TTC549 (cell line): ENCODE measurements around the gene SLC27A5.
A peak's percentile ranks its signal among the peaks of the same experiment; 100 is the strongest.

ENCODE experiments used
- FAIRE-seq: peaks from 2 replicates; lab custom pipeline; 2012; peaks lifted over from hg19 to GRCh38; lab: Jason Lieb, UNC

Gene SLC27A5

GRCh38 chr19:58511353-58512208, at the start of gene SLC27A5:
Gene SLC27A5 (minus strand): TSS chr19:58511992. CDS start chr19:58511955, 37 bp downstream.
- no peak for FAIRE-seq

- no peak for FAIRE-seq
These were observed 49.1 kb upstream of the SLC27A5 start for GRCh38 chr19:58560921-58561320.

- FAIRE-seq: no peak
These were observed 48.5 kb upstream of the SLC27A5 start for GRCh38 chr19:58560007-58560887.

- FAIRE-seq: peak; percentile 68
These were observed 47.6 kb upstream of the SLC27A5 start for GRCh38 chr19:58559275-58560006.

GRCh38 chr19:58558623-58559274, 47.0 kb upstream of the SLC27A5 start:
- peak; percentile 90 for FAIRE-seq

- FAIRE-seq: no peak
These were observed 46.4 kb upstream of the SLC27A5 start, which contains the start of gene UBE2M for GRCh38 chr19:58558066-58558622. Gene UBE2M (minus strand): TSS chr19:58558611. CDS start chr19:58558381, 230 bp downstream.

- no peak for FAIRE-seq
These were observed 45.7 kb upstream of the SLC27A5 start for GRCh38 chr19:58557221-58558065.

GRCh38 chr19:58556622-58557220, 44.9 kb upstream of the SLC27A5 start:
- FAIRE-seq: no peak

GRCh38 chr19:58555920-58556621, 44.3 kb upstream of the SLC27A5 start:
- FAIRE-seq: no peak

GRCh38 chr19:58555369-58555885, 43.6 kb upstream of the SLC27A5 start:
- no peak for FAIRE-seq

- FAIRE-seq: no peak
These were observed 42.9 kb upstream of the SLC27A5 start, which contains the start of gene CHMP2A for GRCh38 chr19:58554494-58555368. Gene CHMP2A (minus strand): TSS chr19:58555105. CDS start chr19:58554212, 893 bp downstream.

GRCh38 chr19:58553799-58554493, 42.2 kb upstream of the SLC27A5 start:
- no peak for FAIRE-seq

GRCh38 chr19:58552655-58553054, 40.9 kb upstream of the SLC27A5 start:
- FAIRE-seq: no peak

GRCh38 chr19:58551577-58552471, 40.0 kb upstream of the SLC27A5 start:
- FAIRE-seq: no peak

GRCh38 chr19:58551123-58551497, 39.3 kb upstream of the SLC27A5 start:
- FAIRE-seq: no peak
